Cardiac muscle cell (in vitro differentiated cells and primary cell): ENCODE data around the gene GDF10. TPM values are rescaled to one million over a fixed set of nuclear protein-coding genes. Genes with fewer than 3 reads are reported as not detected.

Experiments
- DNase-seq, 2 donors: peaks; one replicate each; pipeline versions ENCODE4 v3.0.0 to v3.0.0-alpha.2; 2010 to 2017; ENCODE audit warnings: low read depth in 1 of 2, low spot score in 1 of 2
- H3K27ac ChIP-seq: fragments of 200-600 bp; sonication (generic); 2 replicates; pipeline ENCODE4 v1.5.1; 2016
- H3K27me3 ChIP-seq: fragments of 200-600 bp; sonication (generic); 2 replicates; pipeline ENCODE4 v1.6.0; 2016; ENCODE audit warnings: control low read depth
- H3K36me3 ChIP-seq: fragments of 200-600 bp; sonication (generic); 2 replicates; pipeline ENCODE4 v1.5.1; 2016; ENCODE audit warnings: control low read depth
- H3K4me1 ChIP-seq: fragments of 200-600 bp; sonication (generic); 2 replicates; pipeline ENCODE4 v1.8.1; 2017; ENCODE audit warnings: low read depth, mild to moderate bottlenecking, mixed run types
- H3K4me3 ChIP-seq: fragments of 200-600 bp; sonication (generic); 2 replicates; pipeline ENCODE4 v1.5.1; 2016; ENCODE audit warnings: mild to moderate bottlenecking
- H3K9me3 ChIP-seq: fragments of 200-600 bp; sonication (generic); 2 replicates; pipeline ENCODE4 v1.5.1; 2017; ENCODE audit warnings: low read depth, mild to moderate bottlenecking, control low read depth
- CTCF ChIP-seq: IDR thresholded peaks from 2 replicates; pipeline ENCODE4 v1.5.1; 2012; ENCODE audit warnings: low read depth, mild to moderate bottlenecking, low read length
- polyA plus RNA-seq: library from polyadenylated mRNA; unstranded; fragments of >200 nt; fragmentation: Nextera tagmentation; extraction: Ambion mirVana; gene quantifications from 2 replicates; pipeline ENCODE4 v1.2.1, GENCODE V29; 2016
- total RNA-seq: library from RNA; depleted of rRNA; stranded (reverse); fragments of >200 nt; gene quantifications from 2 replicates; pipeline ENCODE4 v1.2.3, GENCODE V29; 2016

The GDF10 gene
- total and polyA plus RNA-seq, 2 experiments from 2014 or later, result 3.8 to 4.0 TPM

- no peak overlapping the region for H3K27ac ChIP-seq
- no peaks in the 10 kb centered on the region for H3K9me3 ChIP-seq
- peaks cover 58% of the 10 kb centered on the region for H3K27me3 ChIP-seq
- no peaks in the 10 kb centered on the region for H3K4me1 ChIP-seq
- no peak for TF ChIP-seq CTCF
- H3K4me3 ChIP-seq, result no peak overlapping the region
- H3K36me3 ChIP-seq, result no peaks in the 10 kb centered on the region
- DNase-seq, result no peak
Measured at GRCh38 chr10:47298715-47299114, 1.3 kb upstream of the GDF10 start.

- peak; percentile 24 for TF ChIP-seq CTCF
- Histone ChIP-seq H3K9me3 (no peaks in the 10 kb centered on the region), H3K36me3 (no peaks in the 10 kb centered on the region), H3K27ac (no peak overlapping the region), H3K4me3 (peak overlapping the region; percentile 41), H3K4me1 (no peaks in the 10 kb centered on the region), H3K27me3 (peaks cover 68% of the 10 kb centered on the region)
- peak; percentile 7 to 48 for DNase-seq
Measured at GRCh38 chr10:47300429-47300931, 483 bp downstream of the GDF10 start.

GRCh38 chr10:47301833-47302232, 1.8 kb downstream of the GDF10 start:
- no peak for TF ChIP-seq CTCF
- peaks cover 68% of the 10 kb centered on the region for H3K27me3 ChIP-seq
- H3K9me3 ChIP-seq, result no peaks in the 10 kb centered on the region
- H3K4me1 ChIP-seq, result no peaks in the 10 kb centered on the region
- no peak overlapping the region for H3K4me3 ChIP-seq
- H3K36me3 ChIP-seq, result no peaks in the 10 kb centered on the region
- H3K27ac ChIP-seq, result no peak overlapping the region
- no peak for DNase-seq

GRCh38 chr10:47303105-47303504, 3.1 kb downstream of the GDF10 start:
- H3K36me3 ChIP-seq, result no peaks in the 10 kb centered on the region
- DNase-seq, result no peak
- no peaks in the 10 kb centered on the region for H3K4me1 ChIP-seq
- H3K4me3 ChIP-seq, result no peak overlapping the region
- no peak for TF ChIP-seq CTCF
- no peak overlapping the region for H3K27ac ChIP-seq
- H3K27me3 ChIP-seq, result peaks cover 66% of the 10 kb centered on the region
- no peaks in the 10 kb centered on the region for H3K9me3 ChIP-seq

GRCh38 chr10:47303866-47304265, 3.9 kb downstream of the GDF10 start:
- no peaks in the 10 kb centered on the region for H3K36me3 ChIP-seq
- no peak for TF ChIP-seq CTCF
- no peak overlapping the region for H3K4me3 ChIP-seq
- H3K9me3 ChIP-seq, result no peaks in the 10 kb centered on the region
- peaks cover 58% of the 10 kb centered on the region for H3K27me3 ChIP-seq
- no peaks in the 10 kb centered on the region for H3K4me1 ChIP-seq
- no peak for DNase-seq
- H3K27ac ChIP-seq, result no peak overlapping the region

GRCh38 chr10:47305566-47305965, 5.6 kb downstream of the GDF10 start:
- no peak overlapping the region for H3K27ac ChIP-seq
- H3K27me3 ChIP-seq, result peaks cover 41% of the 10 kb centered on the region
- no peaks in the 10 kb centered on the region for H3K36me3 ChIP-seq
- H3K4me1 ChIP-seq, result no peaks in the 10 kb centered on the region
- no peak for DNase-seq
- no peak for TF ChIP-seq CTCF
- no peak overlapping the region for H3K4me3 ChIP-seq
- H3K9me3 ChIP-seq, result no peaks in the 10 kb centered on the region
